Activated naive CD4-positive, alpha-beta T cell treated with anti-CD3 and anti-CD28 coated beads, Interleukin-2, amount 50 U/mL, for 24 hours (primary cell): ENCODE results near the gene MBIP.

Experiments
- H3K27ac Mint-ChIP-seq: one replicate; pipeline ENCODE4 v1.8.0; 2021; ENCODE audit warnings: mild to moderate bottlenecking, mixed read lengths
- H3K27me3 Mint-ChIP-seq: one replicate; pipeline ENCODE4 v1.8.0; 2021; ENCODE audit warnings: mixed read lengths
- H3K36me3 Mint-ChIP-seq: one replicate; pipeline ENCODE4 v1.8.0; 2021; ENCODE audit warnings: mixed read lengths
- H3K4me1 Mint-ChIP-seq: one replicate; pipeline ENCODE4 v1.8.0; 2021; ENCODE audit warnings: mixed read lengths
- H3K4me3 Mint-ChIP-seq: one replicate; pipeline ENCODE4 v1.8.0; 2021; ENCODE audit warnings: mild to moderate bottlenecking, mixed read lengths
- H3K9me3 Mint-ChIP-seq: one replicate; pipeline ENCODE4 v1.8.0; 2021; ENCODE audit warnings: mixed read lengths

Gene MBIP

DNA sequence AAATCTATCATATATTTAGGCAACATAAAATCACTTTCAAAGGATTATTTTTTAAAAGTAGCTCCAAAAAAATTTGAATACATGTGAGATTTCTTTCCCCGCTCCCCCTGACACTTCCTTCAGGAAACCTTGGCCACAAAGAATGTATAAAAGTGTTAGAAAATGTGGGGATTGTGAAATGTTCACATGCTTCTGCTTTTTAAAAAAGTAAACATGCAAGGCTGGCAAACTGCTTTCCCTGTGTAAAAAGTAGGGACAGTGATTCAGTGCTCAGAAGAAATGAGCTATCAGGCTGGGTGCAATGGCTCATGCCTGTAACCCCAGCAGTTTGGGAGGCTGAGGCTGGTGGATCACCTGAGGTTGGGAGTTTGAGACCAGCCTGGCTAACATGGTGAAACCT, 26.6 kb downstream of the MBIP start:
- Mint-ChIP-seq H3K36me3 (peaks cover 11% of the 10 kb centered on the region), H3K27me3 (no peaks in the 10 kb centered on the region), H3K4me3 (no peak overlapping the region), H3K9me3 (no peaks in the 10 kb centered on the region), H3K4me1 (no peaks in the 10 kb centered on the region), H3K27ac (no peak overlapping the region)

- Mint-ChIP-seq H3K27ac (no peak overlapping the region), H3K36me3 (peaks cover 2% of the 10 kb centered on the region), H3K27me3 (peaks cover 2% of the 10 kb centered on the region), H3K4me1 (no peaks in the 10 kb centered on the region), H3K9me3 (no peaks in the 10 kb centered on the region), H3K4me3 (no peak overlapping the region)
Measured at GRCh38 chr14:36289954-36290353, 30.5 kb downstream of the MBIP start.

DNA sequence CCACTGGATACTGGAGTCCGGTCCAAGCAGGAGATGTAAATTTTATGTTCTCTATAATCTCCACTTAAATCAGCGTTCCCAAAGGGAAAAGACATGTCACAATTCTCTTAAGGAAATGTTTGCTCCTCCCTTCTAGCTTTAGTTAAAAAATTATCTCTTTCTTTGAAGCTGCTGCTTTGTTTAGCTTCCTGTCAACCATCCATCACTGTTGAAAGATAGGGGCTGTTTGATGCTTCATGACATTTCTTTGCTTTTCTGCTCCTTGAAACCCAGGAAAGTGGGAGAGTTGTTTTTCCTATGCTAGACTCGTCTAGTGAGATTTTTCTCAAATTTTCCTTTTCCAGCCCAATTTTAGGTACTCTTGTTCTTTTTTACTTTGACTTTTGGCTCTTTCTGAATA, 31.9 kb downstream of the MBIP start:
- H3K27ac Mint-ChIP-seq: no peak overlapping the region
- H3K4me3 Mint-ChIP-seq: no peak overlapping the region
- no peaks in the 10 kb centered on the region for H3K4me1 Mint-ChIP-seq
- H3K9me3 Mint-ChIP-seq: no peaks in the 10 kb centered on the region
- peaks cover 6% of the 10 kb centered on the region for H3K27me3 Mint-ChIP-seq
- no peaks in the 10 kb centered on the region for H3K36me3 Mint-ChIP-seq

GRCh38 chr14:36284971-36285595, 35.4 kb downstream of the MBIP start:
- Mint-ChIP-seq H3K27me3 (peaks cover 11% of the 10 kb centered on the region), H3K4me3 (no peak overlapping the region), H3K36me3 (no peaks in the 10 kb centered on the region), H3K27ac (no peak overlapping the region), H3K9me3 (no peaks in the 10 kb centered on the region), H3K4me1 (no peaks in the 10 kb centered on the region)

GRCh38 chr14:36281309-36281708, 39.1 kb downstream of the MBIP start:
- Mint-ChIP-seq H3K9me3 (no peaks in the 10 kb centered on the region), H3K36me3 (peaks cover 1% of the 10 kb centered on the region), H3K4me3 (no peak overlapping the region), H3K4me1 (no peaks in the 10 kb centered on the region), H3K27me3 (peaks cover 21% of the 10 kb centered on the region), H3K27ac (no peak overlapping the region)

- H3K9me3 Mint-ChIP-seq: no peaks in the 10 kb centered on the region
- H3K4me3 Mint-ChIP-seq: no peak overlapping the region
- no peak overlapping the region for H3K27ac Mint-ChIP-seq
- H3K36me3 Mint-ChIP-seq: peaks cover 1% of the 10 kb centered on the region
- peaks cover 20% of the 10 kb centered on the region for H3K27me3 Mint-ChIP-seq
- H3K4me1 Mint-ChIP-seq: no peaks in the 10 kb centered on the region
Measured at GRCh38 chr14:36279306-36280190, 40.9 kb downstream of the MBIP start.

GRCh38 chr14:36275741-36276140, 44.7 kb downstream of the MBIP start:
- Mint-ChIP-seq H3K27ac (no peak overlapping the region), H3K36me3 (peaks cover 1% of the 10 kb centered on the region), H3K27me3 (peaks cover 38% of the 10 kb centered on the region), H3K4me3 (no peak overlapping the region), H3K9me3 (no peaks in the 10 kb centered on the region), H3K4me1 (peaks cover 10% of the 10 kb centered on the region)

- Mint-ChIP-seq H3K27ac (no peak overlapping the region), H3K4me3 (peak overlapping the region; percentile 68), H3K9me3 (no peaks in the 10 kb centered on the region), H3K36me3 (no peaks in the 10 kb centered on the region), H3K4me1 (peaks cover 10% of the 10 kb centered on the region), H3K27me3 (peaks cover 45% of the 10 kb centered on the region)
Measured at GRCh38 chr14:36271939-36272907, 48.2 kb downstream of the MBIP start.

DNA sequence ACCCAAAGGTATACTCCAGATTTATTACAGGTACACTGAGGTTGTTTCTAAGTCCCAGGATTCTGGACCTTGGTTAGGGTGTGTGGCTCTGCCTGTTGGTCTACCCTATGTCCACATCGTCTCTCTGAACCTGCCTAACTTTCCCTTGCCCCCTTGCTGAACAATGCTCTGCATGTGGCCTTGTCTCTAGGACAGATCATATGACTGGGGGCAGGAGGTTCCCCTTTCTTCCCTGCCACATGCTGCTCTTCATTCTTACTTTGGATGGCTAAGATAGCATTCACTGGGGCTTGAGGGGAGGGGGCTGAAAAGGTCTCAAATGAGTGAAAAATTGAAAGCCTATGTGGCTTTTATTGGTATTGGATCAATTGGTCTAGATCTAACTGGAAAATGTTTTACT, 49.2 kb downstream of the MBIP start:
- peaks cover 10% of the 10 kb centered on the region for H3K4me1 Mint-ChIP-seq
- H3K27ac Mint-ChIP-seq: no peak overlapping the region
- no peak overlapping the region for H3K4me3 Mint-ChIP-seq
- H3K9me3 Mint-ChIP-seq: no peaks in the 10 kb centered on the region
- H3K27me3 Mint-ChIP-seq: peaks cover 42% of the 10 kb centered on the region
- H3K36me3 Mint-ChIP-seq: no peaks in the 10 kb centered on the region

GRCh38 chr14:36270191-36270590, 50.2 kb downstream of the MBIP start:
- H3K4me1 Mint-ChIP-seq: peaks cover 10% of the 10 kb centered on the region
- peaks cover 45% of the 10 kb centered on the region for H3K27me3 Mint-ChIP-seq
- no peaks in the 10 kb centered on the region for H3K9me3 Mint-ChIP-seq
- H3K27ac Mint-ChIP-seq: no peak overlapping the region
- no peaks in the 10 kb centered on the region for H3K36me3 Mint-ChIP-seq
- no peak overlapping the region for H3K4me3 Mint-ChIP-seq

- peaks cover 10% of the 10 kb centered on the region for H3K4me1 Mint-ChIP-seq
- peaks cover 37% of the 10 kb centered on the region for H3K27me3 Mint-ChIP-seq
- no peaks in the 10 kb centered on the region for H3K36me3 Mint-ChIP-seq
- no peak overlapping the region for H3K4me3 Mint-ChIP-seq
- H3K9me3 Mint-ChIP-seq: no peaks in the 10 kb centered on the region
- no peak overlapping the region for H3K27ac Mint-ChIP-seq
Measured at GRCh38 chr14:36268121-36268520, 52.3 kb downstream of the MBIP start.

DNA sequence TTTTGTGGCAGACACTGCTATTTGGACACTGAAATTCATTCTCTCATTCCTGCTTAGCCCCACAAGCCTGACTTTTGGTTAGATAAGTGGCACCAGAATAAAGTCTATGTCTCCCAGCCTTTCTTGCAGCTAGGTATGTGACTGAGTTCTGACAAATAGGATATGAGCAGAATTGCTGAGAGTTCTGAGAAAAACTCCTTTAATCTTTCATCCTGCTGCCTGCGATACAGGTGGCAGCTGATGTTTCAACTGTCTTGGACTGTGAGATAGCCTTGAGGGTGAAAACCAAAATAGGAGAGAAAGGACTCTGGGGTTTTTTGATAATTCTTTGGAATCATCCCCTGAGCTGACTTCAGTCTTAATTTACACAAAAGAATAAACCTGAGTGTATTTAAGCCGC, 55.8 kb downstream of the MBIP start:
- Mint-ChIP-seq H3K9me3 (no peaks in the 10 kb centered on the region), H3K4me3 (no peak overlapping the region), H3K27ac (no peak overlapping the region), H3K27me3 (peaks cover 15% of the 10 kb centered on the region), H3K36me3 (no peaks in the 10 kb centered on the region), H3K4me1 (no peaks in the 10 kb centered on the region)

GRCh38 chr14:36264107-36264506, 56.3 kb downstream of the MBIP start:
- Mint-ChIP-seq H3K9me3 (no peaks in the 10 kb centered on the region), H3K4me1 (no peaks in the 10 kb centered on the region), H3K4me3 (no peak overlapping the region), H3K27me3 (peaks cover 15% of the 10 kb centered on the region), H3K27ac (no peak overlapping the region), H3K36me3 (no peaks in the 10 kb centered on the region)

DNA sequence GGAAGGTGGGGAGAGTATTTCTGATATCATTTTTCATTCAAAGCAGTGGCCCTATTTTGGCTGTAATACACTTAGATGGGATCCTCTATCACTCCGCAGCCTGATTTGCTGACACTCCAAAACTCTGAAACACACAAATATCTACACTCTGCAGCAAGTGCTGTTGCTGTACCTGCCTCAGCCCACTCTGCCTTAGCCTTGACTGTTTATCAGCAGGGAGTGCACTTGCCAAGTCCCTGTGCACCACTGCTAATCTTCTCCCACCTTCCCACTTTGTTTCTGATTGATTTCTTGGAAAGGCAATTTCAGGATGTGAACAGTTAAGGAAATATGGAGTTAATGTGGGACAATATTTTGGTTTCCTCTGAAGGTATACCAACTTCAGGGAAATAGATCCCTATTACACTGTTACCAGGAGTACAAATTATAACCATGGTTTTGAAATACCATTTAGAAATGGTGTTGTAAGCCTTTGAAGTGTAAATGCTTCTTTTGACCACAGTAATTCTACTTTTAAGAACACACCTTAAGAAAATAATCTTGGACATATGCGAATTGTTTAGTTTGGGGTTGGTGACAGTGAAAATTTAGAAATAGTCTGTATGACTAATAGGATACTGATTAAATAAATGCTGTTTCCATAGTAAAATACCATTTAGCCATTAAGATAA, 59.3 kb downstream of the MBIP start:
- H3K27ac Mint-ChIP-seq: no peak overlapping the region
- no peaks in the 10 kb centered on the region for H3K4me1 Mint-ChIP-seq
- H3K27me3 Mint-ChIP-seq: peaks cover 8% of the 10 kb centered on the region
- no peaks in the 10 kb centered on the region for H3K9me3 Mint-ChIP-seq
- H3K36me3 Mint-ChIP-seq: no peaks in the 10 kb centered on the region
- no peak overlapping the region for H3K4me3 Mint-ChIP-seq

GRCh38 chr14:36258241-36258640, 62.2 kb downstream of the MBIP start:
- Mint-ChIP-seq H3K36me3 (no peaks in the 10 kb centered on the region), H3K4me1 (no peaks in the 10 kb centered on the region), H3K4me3 (no peak overlapping the region), H3K27me3 (peaks cover 9% of the 10 kb centered on the region), H3K9me3 (no peaks in the 10 kb centered on the region), H3K27ac (no peak overlapping the region)
